C4-2B (cell line): ENCODE measurements around the gene PRR14.

Source experiments
- CTCF ChIP-seq: fragments of 450-650 bp; conservative IDR thresholded peaks from 2 replicates; pipeline ENCODE4 v1.5.1; 2017; ENCODE audit warnings: mild to moderate bottlenecking
- ZFX ChIP-seq: fragments of 450-650 bp; IDR thresholded peaks from 2 replicates; pipeline ENCODE4 v1.6.1; 2017

DNA sequence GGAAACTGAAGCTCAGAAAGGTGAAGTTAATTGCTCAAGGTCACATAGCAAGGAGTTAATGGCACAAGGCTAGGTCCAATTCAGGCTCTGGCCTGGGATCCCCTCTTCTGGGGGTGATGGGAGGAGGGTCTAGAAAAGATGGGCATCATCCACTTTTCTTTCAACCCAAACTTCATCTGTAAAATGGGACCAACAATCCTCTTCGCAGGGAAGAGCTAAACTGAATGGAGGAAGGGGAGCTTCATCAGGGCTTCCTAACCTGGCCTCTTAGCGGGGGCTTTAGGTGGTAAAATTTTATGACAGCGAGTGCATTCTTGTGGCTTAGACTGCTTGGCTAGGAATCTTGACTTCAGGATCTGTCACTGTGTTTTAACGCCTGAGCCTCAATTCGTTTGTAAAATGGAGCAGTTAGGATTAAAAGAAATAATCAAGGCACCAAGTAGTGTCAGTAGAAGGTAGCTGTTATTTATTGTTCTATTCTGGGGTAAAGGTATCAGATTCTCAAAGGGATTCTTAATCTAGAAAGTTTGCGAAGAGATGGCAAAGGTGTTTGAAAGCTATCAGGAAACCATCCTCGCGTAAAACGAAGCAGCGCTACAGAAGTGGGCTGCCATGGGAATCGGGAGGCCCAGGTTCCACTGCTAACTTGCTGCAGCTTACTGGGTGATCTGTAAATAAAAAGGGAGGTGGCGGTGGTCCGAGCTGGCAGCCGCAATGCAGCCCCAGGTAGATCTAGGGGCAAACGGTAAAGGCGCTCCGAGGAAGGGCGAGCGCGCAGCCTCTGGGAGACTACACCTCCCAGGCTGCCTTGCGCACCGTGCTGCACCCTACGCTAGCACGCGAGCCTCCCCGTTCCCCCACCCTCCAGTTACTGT is 46.7 kb downstream of the PRR14 start:
- TF ChIP-seq CTCF (no peak), ZFX (no peak)
